Activated naive CD8-positive, alpha-beta T cell treated with anti-CD3 and anti-CD28 coated beads, Interleukin-2, amount 10 ng/mL, durations not matched to agents 7 days and 5 days (primary cell): ENCODE results near the gene ZNF354B. TPM values are rescaled to one million over a fixed set of nuclear protein-coding genes. Genes with fewer than 3 reads are reported as not detected.
"Not testable (repeated sequence)": the region's sequence is repeated elsewhere in the genome, so short reads cannot be mapped to it uniquely, and the experiment has no call there.

ENCODE experiments used
- ATAC-seq: fragments of 150-1000 bp; cut with Tn5 transposase; one replicate; pipeline ENCODE4 v1.10.0; 2021; ENCODE audit warnings: low read depth, moderate library complexity
- POLR2A ChIA-PET: fragments of 350-600 bp; sonication (Branson Sonifier 250); formaldehyde crosslinking; loops from one replicate; lab custom pipeline; 2021; ENCODE audit warnings: antibody characterized with exemption; lab: Charles Lee
- DNase-seq: peaks from one replicate; pipeline ENCODE4 v3.0.0; 2021
- H3K27ac Mint-ChIP-seq: one replicate; pipeline ENCODE4 v1.8.0; 2022; ENCODE audit warnings: mild to moderate bottlenecking, mixed read lengths
- H3K27me3 Mint-ChIP-seq: one replicate; pipeline ENCODE4 v1.8.0; 2022; ENCODE audit warnings: mild to moderate bottlenecking, moderate library complexity, mixed read lengths
- H3K36me3 Mint-ChIP-seq: one replicate; pipeline ENCODE4 v1.8.0; 2021; ENCODE audit warnings: mild to moderate bottlenecking, mixed read lengths
- H3K4me1 Mint-ChIP-seq: one replicate; pipeline ENCODE4 v1.8.0; 2021; ENCODE audit warnings: mixed read lengths
- H3K4me3 Mint-ChIP-seq: one replicate; pipeline ENCODE4 v1.8.0; 2022; ENCODE audit warnings: mild to moderate bottlenecking, moderate library complexity, mixed read lengths
- H3K9me3 Mint-ChIP-seq: one replicate; pipeline ENCODE4 v1.8.0; 2021; ENCODE audit warnings: mixed read lengths
- total RNA-seq, 2 experiments: library from RNA; stranded (reverse); gene quantifications; one replicate each; pipeline ENCODE4 v1.2.3, GENCODE V29; 2021

Gene ZNF354B
- total RNA-seq, 2 experiments from 2014 or later = 19.6 to 22.0 TPM

- ATAC-seq = no peak
- peaks cover 10% of the 10 kb centered on the region for H3K27me3 Mint-ChIP-seq
Measured at GRCh38 chr5:178849316-178849715, 10.4 kb upstream of the ZNF354B start.

GRCh38 chr5:178851951-178852350 is 7.8 kb upstream of the ZNF354B start:
- POLR2A ChIA-PET = no interaction called here
- DNase-seq = no peak
- Mint-ChIP-seq H3K36me3 (no peaks in the 10 kb centered on the region), H3K4me3 (no peak overlapping the region), H3K9me3 (peaks cover 10% of the 10 kb centered on the region), H3K27me3 (peaks cover 12% of the 10 kb centered on the region), H3K27ac (no peak overlapping the region), H3K4me1 (no peaks in the 10 kb centered on the region)
- ATAC-seq = no peak

More at GRCh38 chr5:178849316-178849715, 10.4 kb upstream of the ZNF354B start:
- no peak for DNase-seq
- POLR2A ChIA-PET = no interaction called here
- no peak overlapping the region for H3K4me3 Mint-ChIP-seq
- no peak overlapping the region for H3K27ac Mint-ChIP-seq
- H3K4me1 Mint-ChIP-seq = no peaks in the 10 kb centered on the region
- no peaks in the 10 kb centered on the region for H3K36me3 Mint-ChIP-seq
- H3K9me3 Mint-ChIP-seq = peaks cover 10% of the 10 kb centered on the region

- POLR2A ChIA-PET = interaction anchor here (0.7 kb wide), 1 partner anchor 25 kb away, joined by 3 read pairs; no protein-coding TSS in a partner anchor
- H3K4me3 Mint-ChIP-seq = no peak overlapping the region
- H3K9me3 Mint-ChIP-seq = peaks cover 7% of the 10 kb centered on the region
- ATAC-seq = no peak
- peaks cover 8% of the 10 kb centered on the region for H3K27me3 Mint-ChIP-seq
- H3K4me1 Mint-ChIP-seq = no peaks in the 10 kb centered on the region
- DNase-seq = no peak
- H3K36me3 Mint-ChIP-seq = no peaks in the 10 kb centered on the region
- no peak overlapping the region for H3K27ac Mint-ChIP-seq
Measured at GRCh38 chr5:178854284-178854683, 5.5 kb upstream of the ZNF354B start.

GRCh38 chr5:178860615-178861014 is 862 bp downstream of the ZNF354B start:
- Mint-ChIP-seq H3K4me1 (peaks cover 10% of the 10 kb centered on the region), H3K36me3 (peaks cover 30% of the 10 kb centered on the region)
- H3K9me3 Mint-ChIP-seq, H3K27ac Mint-ChIP-seq, H3K4me3 Mint-ChIP-seq, H3K27me3 Mint-ChIP-seq, DNase-seq, ATAC-seq, POLR2A ChIA-PET: not testable (repeated sequence)

GRCh38 chr5:178861627-178862026 is 1.9 kb downstream of the ZNF354B start:
- no peak overlapping the region for H3K27ac Mint-ChIP-seq
- H3K4me1 Mint-ChIP-seq = peaks cover 10% of the 10 kb centered on the region
- POLR2A ChIA-PET = no interaction called here
- H3K36me3 Mint-ChIP-seq = peaks cover 39% of the 10 kb centered on the region
- no peaks in the 10 kb centered on the region for H3K27me3 Mint-ChIP-seq
- no peak for ATAC-seq
- no peak for DNase-seq
- peak overlapping the region; percentile 62 for H3K4me3 Mint-ChIP-seq
- H3K9me3 Mint-ChIP-seq = peaks cover 8% of the 10 kb centered on the region

- ATAC-seq (no peak), DNase-seq (no peak)
- no peak overlapping the region for H3K27ac Mint-ChIP-seq
- H3K4me3 Mint-ChIP-seq = no peak overlapping the region
- H3K4me1 Mint-ChIP-seq = peaks cover 4% of the 10 kb centered on the region
- peaks cover 25% of the 10 kb centered on the region for H3K9me3 Mint-ChIP-seq
- POLR2A ChIA-PET = no interaction called here
- H3K36me3 Mint-ChIP-seq = peaks cover 74% of the 10 kb centered on the region
- H3K27me3 Mint-ChIP-seq = no peaks in the 10 kb centered on the region
Measured at GRCh38 chr5:178866946-178867345, 7.2 kb downstream of the ZNF354B start.

GRCh38 chr5:178869577-178869976 is 9.8 kb downstream of the ZNF354B start:
- Mint-ChIP-seq H3K9me3 (peaks cover 36% of the 10 kb centered on the region), H3K27ac (no peak overlapping the region), H3K4me3 (no peak overlapping the region), H3K27me3 (no peaks in the 10 kb centered on the region), H3K36me3 (peaks cover 86% of the 10 kb centered on the region), H3K4me1 (no peaks in the 10 kb centered on the region)
- ATAC-seq (no peak), DNase-seq (no peak)
- POLR2A ChIA-PET = no interaction called here

GRCh38 chr5:178870411-178870810 is 10.7 kb downstream of the ZNF354B start:
- no peak for DNase-seq
- peaks cover 41% of the 10 kb centered on the region for H3K9me3 Mint-ChIP-seq
- H3K4me3 Mint-ChIP-seq = no peak overlapping the region
- H3K27ac Mint-ChIP-seq = no peak overlapping the region
- peaks cover 88% of the 10 kb centered on the region for H3K36me3 Mint-ChIP-seq
- no peaks in the 10 kb centered on the region for H3K4me1 Mint-ChIP-seq
- no peaks in the 10 kb centered on the region for H3K27me3 Mint-ChIP-seq
- ATAC-seq = no peak
- POLR2A ChIA-PET = no interaction called here

GRCh38 chr5:178872302-178872701 is 12.5 kb downstream of the ZNF354B start:
- Mint-ChIP-seq H3K9me3 (peaks cover 43% of the 10 kb centered on the region), H3K4me1 (no peaks in the 10 kb centered on the region), H3K27me3 (no peaks in the 10 kb centered on the region), H3K4me3 (no peak overlapping the region), H3K36me3 (peaks cover 88% of the 10 kb centered on the region), H3K27ac (no peak overlapping the region)
- POLR2A ChIA-PET = no interaction called here
- ATAC-seq (no peak), DNase-seq (no peak)

- H3K27me3 Mint-ChIP-seq, ATAC-seq, POLR2A ChIA-PET, DNase-seq, H3K4me1 Mint-ChIP-seq, H3K27ac Mint-ChIP-seq, H3K4me3 Mint-ChIP-seq: not testable (repeated sequence)
- peaks cover 81% of the 10 kb centered on the region for H3K36me3 Mint-ChIP-seq
- H3K9me3 Mint-ChIP-seq = peaks cover 43% of the 10 kb centered on the region
Measured at GRCh38 chr5:178883115-178883694, 23.5 kb downstream of the ZNF354B start.

GRCh38 chr5:178883815-178884430 is 24.2 kb downstream of the ZNF354B start:
- peaks cover 46% of the 10 kb centered on the region for H3K9me3 Mint-ChIP-seq

GRCh38 chr5:178895615-178896571 is 36.1 kb downstream of the ZNF354B start, which contains the start of gene ZFP2:
TSS of gene ZFP2 (plus strand) at chr5:178895913. CDS start at chr5:178931314, 35,401 bp downstream.
- Mint-ChIP-seq H3K9me3 (peaks cover 18% of the 10 kb centered on the region), H3K27ac (no peak within 1 kb of the TSS), H3K36me3 (peaks cover 15% of the 10 kb centered on the region), H3K27me3 (peaks cover 2% of the 10 kb centered on the region), H3K4me3 (peak within 1 kb of the TSS; percentile 72), H3K4me1 (peaks cover 2% of the 10 kb centered on the region)
- POLR2A ChIA-PET = no interaction called here
- peak; percentile 58 for DNase-seq
- peak; percentile 82 for ATAC-seq

More at GRCh38 chr5:178883815-178884430, 24.2 kb downstream of the ZNF354B start:
- H3K27ac Mint-ChIP-seq = no peak overlapping the region
- DNase-seq (no peak), ATAC-seq (no peak)
- peaks cover 82% of the 10 kb centered on the region for H3K36me3 Mint-ChIP-seq
- H3K4me1 Mint-ChIP-seq = no peaks in the 10 kb centered on the region
- no peak overlapping the region for H3K4me3 Mint-ChIP-seq
- no peaks in the 10 kb centered on the region for H3K27me3 Mint-ChIP-seq
- POLR2A ChIA-PET = no interaction called here

GRCh38 chr5:178899289-178899688 is 39.5 kb downstream of the ZNF354B start:
- DNase-seq (no peak), ATAC-seq (no peak)
- peaks cover 4% of the 10 kb centered on the region for H3K36me3 Mint-ChIP-seq
- H3K4me1 Mint-ChIP-seq = peaks cover 2% of the 10 kb centered on the region
- H3K4me3 Mint-ChIP-seq = no peak overlapping the region
- H3K9me3 Mint-ChIP-seq = peaks cover 26% of the 10 kb centered on the region
- peaks cover 2% of the 10 kb centered on the region for H3K27me3 Mint-ChIP-seq
- H3K27ac Mint-ChIP-seq = no peak overlapping the region
- POLR2A ChIA-PET = no interaction called here
